ENCODE measurements around the gene CADPS. TPM values are rescaled to one million over a fixed set of nuclear protein-coding genes. Genes with fewer than 3 reads are reported as not detected.

Gene CADPS
- polyA plus RNA-seq, 1 of the 3 experiments (the other 2 are of a cell fraction), result 5.8 TPM

DNA sequence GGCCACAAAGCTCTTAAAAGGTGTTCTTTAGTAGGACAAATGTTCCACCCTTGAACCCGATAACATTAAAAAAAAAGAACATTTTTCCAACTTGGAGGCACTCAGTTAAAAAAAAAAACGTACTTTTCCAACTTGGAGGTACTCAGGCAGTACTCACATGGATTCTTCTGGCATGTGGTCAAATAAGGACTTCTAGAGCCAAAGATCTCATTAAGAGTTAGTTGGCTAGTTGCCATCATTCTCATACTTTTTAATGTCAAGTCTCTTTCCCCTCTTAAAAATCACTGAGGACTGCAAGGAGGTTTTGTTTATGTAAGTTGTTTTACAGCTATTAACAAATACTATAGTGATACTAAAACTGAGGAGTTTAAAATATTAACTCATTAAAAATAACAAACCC lies 101.0 kb downstream of the CADPS start:
- Histone ChIP-seq H3K27me3 (ENCODE audit: insufficient read depth) (no peaks in the 10 kb centered on the region), H3K79me2 (ENCODE audit: insufficient read depth) (no peaks in the 10 kb centered on the region), H3K4me1 (ENCODE audit: control insufficient read depth in 1 of 2, insufficient read depth in 2 of 2, low read depth in 1 of 2, low read length in 1 of 2) (no peaks in the 10 kb centered on the region), H3K9me2 (no peaks in the 10 kb centered on the region), H3K9me3 (no peaks in the 10 kb centered on the region), H2AFZ (ENCODE audit: low read depth) (no peak overlapping the region), H3F3A (replicated peaks; ENCODE audit: insufficient read depth) (no peaks in the 10 kb centered on the region), H3K9ac (no peak overlapping the region), H3K4me3 (ENCODE audit: low read depth in 2 of 2, low read length in 1 of 2) (no peak overlapping the region), H3K36me3 (replicated peaks in 1 of 2; ENCODE audit: control insufficient read depth in 1 of 2, insufficient read depth in 2 of 2, low read length in 1 of 2) (no peaks in the 10 kb centered on the region), H3K27ac (ENCODE audit: low read depth in 2 of 2, low read length in 1 of 2) (no peak overlapping the region), H4K20me1 (ENCODE audit: insufficient read depth) (no peaks in the 10 kb centered on the region), H3K4me2 (no peak overlapping the region)
- 58% methylated on average over 2 of the region's 2 CpGs for WGBS (ENCODE audit: low lambda C conversion rate)
- ChIA-PET POLR2A (no interaction called here), CTCF (interaction anchor here (1.0 kb wide), 1 partner anchor 10 kb away, joined by 3 read pairs; no protein-coding TSS in a partner anchor)
- no peak for DNase-seq
- TF ChIP-seq POLR2AphosphoS5 (IDR thresholded peaks at IDR 0.05; ENCODE audit: low read depth, low read length) (no peak), NRF1 (IDR thresholded peaks at IDR 0.05; ENCODE audit: low read depth, low read length) (no peak), SMC3 (IDR thresholded peaks at IDR 0.05; ENCODE audit: low read depth, low read length) (no peak), TAF1 (IDR thresholded peaks at IDR 0.05; ENCODE audit: borderline replicate concordance, low read depth, low read length) (no peak), GATA2 (CRISPR knock-in tag; IDR thresholded peaks at IDR 0.05) (no peak), SIN3A (IDR thresholded peaks at IDR 0.05; ENCODE audit: borderline replicate concordance, low read depth, low read length) (no peak), FOXJ3 (CRISPR knock-in tag; IDR thresholded peaks at IDR 0.05) (no peak), YY1 (IDR thresholded peaks at IDR 0.05; ENCODE audit: low read depth) (no peak), NFIC (IDR thresholded peaks at IDR 0.05; ENCODE audit: borderline replicate concordance) (no peak), IRF3 (IDR thresholded peaks at IDR 0.05; ENCODE audit: low read depth, low read length) (no peak), RCOR1 (IDR thresholded peaks at IDR 0.05; ENCODE audit: low read length) (no peak)
- TF ChIP-seq, protein P1, sequence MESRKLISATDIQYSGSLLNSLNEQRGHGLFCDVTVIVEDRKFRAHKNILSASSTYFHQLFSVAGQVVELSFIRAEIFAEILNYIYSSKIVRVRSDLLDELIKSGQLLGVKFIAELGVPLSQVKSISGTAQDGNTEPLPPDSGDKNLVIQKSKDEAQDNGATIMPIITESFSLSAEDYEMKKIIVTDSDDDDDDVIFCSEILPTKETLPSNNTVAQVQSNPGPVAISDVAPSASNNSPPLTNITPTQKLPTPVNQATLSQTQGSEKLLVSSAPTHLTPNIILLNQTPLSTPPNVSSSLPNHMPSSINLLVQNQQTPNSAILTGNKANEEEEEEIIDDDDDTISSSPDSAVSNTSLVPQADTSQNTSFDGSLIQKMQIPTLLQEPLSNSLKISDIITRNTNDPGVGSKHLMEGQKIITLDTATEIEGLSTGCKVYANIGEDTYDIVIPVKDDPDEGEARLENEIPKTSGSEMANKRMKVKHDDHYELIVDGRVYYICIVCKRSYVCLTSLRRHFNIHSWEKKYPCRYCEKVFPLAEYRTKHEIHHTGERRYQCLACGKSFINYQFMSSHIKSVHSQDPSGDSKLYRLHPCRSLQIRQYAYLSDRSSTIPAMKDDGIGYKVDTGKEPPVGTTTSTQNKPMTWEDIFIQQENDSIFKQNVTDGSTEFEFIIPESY (IDR thresholded peaks at IDR 0.05; ENCODE audit: borderline replicate concordance, low read depth), result no peak
- TF ChIP-seq, protein P2, sequence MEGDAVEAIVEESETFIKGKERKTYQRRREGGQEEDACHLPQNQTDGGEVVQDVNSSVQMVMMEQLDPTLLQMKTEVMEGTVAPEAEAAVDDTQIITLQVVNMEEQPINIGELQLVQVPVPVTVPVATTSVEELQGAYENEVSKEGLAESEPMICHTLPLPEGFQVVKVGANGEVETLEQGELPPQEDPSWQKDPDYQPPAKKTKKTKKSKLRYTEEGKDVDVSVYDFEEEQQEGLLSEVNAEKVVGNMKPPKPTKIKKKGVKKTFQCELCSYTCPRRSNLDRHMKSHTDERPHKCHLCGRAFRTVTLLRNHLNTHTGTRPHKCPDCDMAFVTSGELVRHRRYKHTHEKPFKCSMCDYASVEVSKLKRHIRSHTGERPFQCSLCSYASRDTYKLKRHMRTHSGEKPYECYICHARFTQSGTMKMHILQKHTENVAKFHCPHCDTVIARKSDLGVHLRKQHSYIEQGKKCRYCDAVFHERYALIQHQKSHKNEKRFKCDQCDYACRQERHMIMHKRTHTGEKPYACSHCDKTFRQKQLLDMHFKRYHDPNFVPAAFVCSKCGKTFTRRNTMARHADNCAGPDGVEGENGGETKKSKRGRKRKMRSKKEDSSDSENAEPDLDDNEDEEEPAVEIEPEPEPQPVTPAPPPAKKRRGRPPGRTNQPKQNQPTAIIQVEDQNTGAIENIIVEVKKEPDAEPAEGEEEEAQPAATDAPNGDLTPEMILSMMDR (IDR thresholded peaks at IDR 0.05), result no peak

All from SK-N-SH (cell line).